SU-DHL-6 (cell line): Measurements from ENCODE around the gene NOXA1.

Experiments
- CTCF ChIP-seq: fragments of 200-600 bp; sonication (generic); IDR thresholded peaks from one replicate; pipeline ENCODE4 v1.5.1; 2017; ENCODE audit warnings: antibody characterized with exemption, mild to moderate bottlenecking, low read length, moderate library complexity; ENCODE audit not compliant: insufficient read depth, poor library complexity, severe bottlenecking
- EZH2phosphoT487 ChIP-seq: fragments of 200-600 bp; sonication (generic), shearing (Covaris generic); conservative IDR thresholded peaks from 2 replicates; pipeline ENCODE4 v1.6.1; 2018; ENCODE audit warnings: mild to moderate bottlenecking, antibody characterized with exemption, low read length, moderate library complexity, mixed read lengths

DNA sequence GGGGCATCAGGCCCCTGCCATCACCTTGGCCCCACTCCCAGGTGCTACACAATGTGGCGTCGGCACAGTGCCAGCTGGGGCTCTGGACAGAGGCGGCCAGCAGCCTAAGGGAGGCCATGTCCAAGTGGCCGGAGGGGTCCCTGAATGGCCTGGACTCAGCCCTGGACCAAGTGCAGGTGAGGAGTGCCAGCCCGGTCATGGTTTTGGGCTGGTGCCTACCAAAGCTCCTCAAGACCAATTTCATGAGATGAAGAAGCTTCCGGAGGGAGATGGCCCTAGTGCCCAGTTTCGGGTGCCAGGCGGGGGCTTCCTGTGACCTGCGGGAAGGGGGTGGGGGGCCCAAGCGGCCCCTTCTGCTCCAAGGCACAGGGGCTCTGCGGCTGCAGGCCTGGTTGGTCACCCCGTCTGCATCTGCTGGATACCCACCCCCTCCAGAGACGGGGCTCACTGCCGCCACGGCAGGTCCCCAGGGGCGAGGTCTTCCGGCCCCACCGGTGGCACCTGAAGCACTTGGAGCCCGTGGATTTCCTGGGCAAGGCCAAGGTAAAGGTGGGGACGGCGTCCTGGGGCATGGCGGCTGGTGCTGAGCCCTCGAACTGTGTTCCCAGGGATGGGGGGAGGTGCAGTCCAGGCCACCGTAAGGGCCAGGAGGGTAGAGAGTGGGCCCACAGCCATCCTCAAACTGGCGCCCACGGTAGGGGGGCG, 5.8 kb downstream of the NOXA1 start:
- TF ChIP-seq CTCF (no peak), EZH2phosphoT487 (no peak)
